HepG2 (cell line): ENCODE data around the gene SYNE2. TPM values are rescaled to one million over a fixed set of nuclear protein-coding genes. Genes with fewer than 3 reads are reported as not detected.

ENCODE experiments used
- KAT2B ChIP-seq: fragments of 150-350 bp; IDR thresholded peaks from 2 replicates; pipeline ENCODE4 v1.6.1; 2014; ENCODE audit warnings: low read depth, low read length, borderline replicate concordance
- MXD1 ChIP-seq: sonication (generic); formaldehyde crosslinking; IDR thresholded peaks from 2 replicates; pipeline ENCODE4 v1.4.0; 2020; ENCODE audit warnings: mild to moderate bottlenecking, missing genetic modification reagents
- ZBTB1 ChIP-seq: sonication (generic); formaldehyde crosslinking; IDR thresholded peaks from 2 replicates; pipeline ENCODE4 v1.4.0; 2020; ENCODE audit warnings: missing genetic modification reagents, borderline replicate concordance
- ZBTB39 ChIP-seq: sonication (generic); formaldehyde crosslinking; IDR thresholded peaks from 2 replicates; pipeline ENCODE4 v1.5.0; 2020; ENCODE audit warnings: missing genetic modification reagents
- ZBTB4 ChIP-seq: sonication (generic); formaldehyde crosslinking; IDR thresholded peaks from 2 replicates; pipeline ENCODE4 v1.4.0; 2020; ENCODE audit warnings: missing genetic modification reagents, mild to moderate bottlenecking, borderline replicate concordance
- ZFYVE20 ChIP-seq: sonication (generic); formaldehyde crosslinking; IDR thresholded peaks from 2 replicates; pipeline ENCODE4 v1.8.0; 2023; ENCODE audit warnings: low read depth, mild to moderate bottlenecking, moderate library complexity, missing genetic modification reagents, borderline replicate concordance
- ZNF101 ChIP-seq: sonication (generic); formaldehyde crosslinking; IDR thresholded peaks from 2 replicates; pipeline ENCODE4 v1.4.0; 2020; ENCODE audit warnings: mild to moderate bottlenecking, low read depth, missing genetic modification reagents, borderline replicate concordance
- ZNF143 ChIP-seq: sonication (generic); formaldehyde crosslinking; IDR thresholded peaks from 2 replicates; pipeline ENCODE4 v1.4.0; 2020; ENCODE audit warnings: missing genetic modification reagents
- ZNF24 ChIP-seq: fragments of 450-650 bp; IDR thresholded peaks from 2 replicates; pipeline ENCODE4 v1.6.1; 2017; ENCODE audit warnings: antibody characterized with exemption, mild to moderate bottlenecking
- ZNF264 ChIP-seq: sonication (generic); formaldehyde crosslinking; IDR thresholded peaks from 2 replicates; pipeline ENCODE4 v1.4.0; 2020; ENCODE audit warnings: missing genetic modification reagents
- ZNF275 ChIP-seq: sonication (generic); formaldehyde crosslinking; IDR thresholded peaks from 2 replicates; pipeline ENCODE4 v1.8.0; 2022; ENCODE audit warnings: missing genetic modification reagents, mild to moderate bottlenecking, inconsistent platforms, borderline replicate concordance
- polyA plus RNA-seq, 8 experiments: library from polyadenylated mRNA; depleted of rRNA in 3 of 8; stranded (reverse) in 7 of 8; unstranded in 1 of 8; fragments of >200 nt; fragmentation: Illumina TruSeq in 4 of 8; extraction: Trizol in 4 of 8; gene quantifications; 2 replicates each; pipeline versions ENCODE4 v1.2.1 to v1.2.3, GENCODE V29; 2011 to 2016; ENCODE audit warnings: low read depth in 4 of 8, missing spikeins in 1 of 8, mixed read lengths in 1 of 8; ENCODE audit not compliant: insufficient read depth in 1 of 8
- total RNA-seq, 5 experiments: library from RNA; depleted of rRNA; stranded (reverse); fragments of >200 nt; fragmentation: Illumina TruSeq; extraction: Trizol; gene quantifications; 2 replicates each; pipeline ENCODE4 v1.2.3, GENCODE V29; 2016; ENCODE audit warnings: low read depth in 1 of 5
- TF ChIP-seq, protein P1 (sequence below): sonication (generic); formaldehyde crosslinking; IDR thresholded peaks from 2 replicates; pipeline ENCODE4 v1.4.0; 2020; ENCODE audit warnings: missing genetic modification reagents

SYNE2 gene
- total and polyA plus RNA-seq, 2 of the 13 experiments (the other 11 are each of a cell fraction or from before 2014, with no cell fraction given), result 6.2 to 13.3 TPM

DNA sequence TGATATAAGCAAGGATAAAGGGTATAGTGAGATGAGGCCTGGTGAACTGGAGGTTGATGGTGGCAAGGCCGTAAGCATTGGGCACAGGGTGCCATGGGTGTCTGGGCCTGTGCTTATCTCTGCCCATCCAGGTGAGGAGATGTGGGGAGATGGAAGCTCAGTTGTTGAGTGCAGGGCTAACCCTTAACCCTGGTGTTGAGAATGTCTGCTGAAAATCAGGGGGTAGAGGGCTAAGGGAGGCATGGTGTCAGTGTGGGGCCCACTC lies 86.1 kb downstream of the SYNE2 start (continued):
- TF ChIP-seq ZNF275 (CRISPR knock-in tag) (no peak), ZBTB1 (CRISPR knock-in tag) (no peak), KAT2B (no peak), ZNF101 (CRISPR knock-in tag) (no peak), ZNF264 (CRISPR knock-in tag) (no peak), ZNF143 (CRISPR knock-in tag) (no peak), ZNF24 (no peak), ZBTB39 (CRISPR knock-in tag) (no peak), MXD1 (CRISPR knock-in tag) (no peak), ZFYVE20 (CRISPR knock-in tag) (no peak), ZBTB4 (CRISPR knock-in tag) (no peak)
- TF ChIP-seq, protein P1, sequence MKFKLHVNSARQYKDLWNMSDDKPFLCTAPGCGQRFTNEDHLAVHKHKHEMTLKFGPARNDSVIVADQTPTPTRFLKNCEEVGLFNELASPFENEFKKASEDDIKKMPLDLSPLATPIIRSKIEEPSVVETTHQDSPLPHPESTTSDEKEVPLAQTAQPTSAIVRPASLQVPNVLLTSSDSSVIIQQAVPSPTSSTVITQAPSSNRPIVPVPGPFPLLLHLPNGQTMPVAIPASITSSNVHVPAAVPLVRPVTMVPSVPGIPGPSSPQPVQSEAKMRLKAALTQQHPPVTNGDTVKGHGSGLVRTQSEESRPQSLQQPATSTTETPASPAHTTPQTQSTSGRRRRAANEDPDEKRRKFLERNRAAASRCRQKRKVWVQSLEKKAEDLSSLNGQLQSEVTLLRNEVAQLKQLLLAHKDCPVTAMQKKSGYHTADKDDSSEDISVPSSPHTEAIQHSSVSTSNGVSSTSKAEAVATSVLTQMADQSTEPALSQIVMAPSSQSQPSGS, result no peak
- TF ChIP-seq, all 625 proteins: peak for 0
